ENCODE measurements around the gene USH1G.

DNA sequence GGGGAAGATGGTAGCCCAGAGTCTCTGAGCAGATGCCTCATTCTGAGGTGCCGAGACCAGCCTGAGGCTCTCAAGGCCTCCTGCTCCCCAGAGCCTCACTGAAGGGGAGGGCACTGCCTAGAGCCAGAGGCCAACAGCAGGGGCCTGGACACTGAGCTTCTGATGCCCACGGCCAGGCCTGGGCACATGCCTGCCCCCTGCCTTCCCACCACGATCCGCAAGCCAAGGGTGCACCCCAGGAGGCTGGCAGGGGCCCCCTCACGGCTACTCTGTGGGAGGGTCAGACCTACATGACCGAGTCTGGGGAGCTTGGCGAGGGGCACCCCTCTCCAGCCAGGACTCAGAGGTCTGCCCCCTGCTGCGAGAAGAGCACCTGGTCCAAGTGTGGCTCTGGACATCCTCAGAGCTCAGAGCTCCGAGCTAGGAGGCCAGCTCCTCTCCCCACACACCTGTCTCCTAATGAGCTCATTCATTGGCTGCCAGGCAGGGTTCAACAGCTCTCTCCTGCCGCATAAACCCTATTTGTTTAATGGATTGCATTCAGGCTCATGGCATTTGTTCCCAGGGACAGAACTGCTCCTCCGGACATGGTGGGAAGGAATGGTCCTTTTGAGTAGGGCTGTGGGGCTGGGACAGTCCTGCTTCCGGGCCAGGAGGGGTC, 26.5 kb upstream of the USH1G start:
- TF ChIP-seq ARNT (IDR thresholded peaks at IDR 0.05) (no peak), BHLHE40 (IDR thresholded peaks at IDR 0.05; ENCODE audit: borderline replicate concordance) (no peak), TARDBP (IDR thresholded peaks at IDR 0.05) (no peak), ELF4 (IDR thresholded peaks at IDR 0.05) (no peak), SP1 (IDR thresholded peaks at IDR 0.05) (no peak), NFRKB (IDR thresholded peaks at IDR 0.05) (no peak), SUZ12 (IDR thresholded peaks at IDR 0.05) (no peak), ZNF384 (IDR thresholded peaks at IDR 0.05) (no peak), FOXA1 (IDR thresholded peaks at IDR 0.05) (no peak), HDGF (IDR thresholded peaks at IDR 0.05; ENCODE audit: borderline replicate concordance) (no peak)
